ENCODE results near the gene VPS37D. TPM values are rescaled to one million over a fixed set of nuclear protein-coding genes. Genes with fewer than 3 reads are reported as not detected.

Gene VPS37D
- total RNA-seq, 1 experiment from 2014 or later = 0.85 TPM

DNA sequence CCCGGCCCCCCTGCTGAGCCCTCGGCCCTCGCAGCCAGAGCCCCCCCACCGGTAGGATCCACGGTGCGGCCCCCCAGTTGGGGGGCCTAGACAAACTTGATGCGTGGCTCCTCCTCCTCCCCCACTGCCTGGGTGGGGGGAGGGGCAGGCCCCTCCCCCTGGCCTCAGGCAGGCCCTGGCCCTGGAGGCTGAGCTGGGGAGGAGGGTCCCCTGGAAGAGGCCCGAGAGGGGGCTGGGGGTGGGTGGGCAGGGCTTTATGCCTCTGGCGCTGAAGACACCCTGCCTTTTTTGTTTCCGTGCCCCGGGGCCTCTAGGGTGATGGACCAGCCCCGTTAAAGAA is 3.7 kb downstream of the VPS37D start:
- no peaks in the 10 kb centered on the region for H3K4me1 ChIP-seq (ENCODE audit: insufficient read depth, low read length)
- H3K56ac ChIP-seq (ENCODE audit: insufficient read length, low read depth, low read length) = no peak overlapping the region

More for the DNA sequence above, 3.7 kb downstream of the VPS37D start:
- peaks cover 14% of the 10 kb centered on the region for H3K27me3 Mint-ChIP-seq (ENCODE audit: low read depth)
- H4K20me1 ChIP-seq (ENCODE audit: control insufficient read depth, insufficient read depth, insufficient read length) = no peaks in the 10 kb centered on the region
- H3K9me3 ChIP-seq (ENCODE audit: control insufficient read depth, low read depth, low read length) = no peaks in the 10 kb centered on the region
- H3K36me3 Mint-ChIP-seq (ENCODE audit: insufficient read depth in 1 of 3, low read depth in 3 of 3) = peaks cover 0 to 7% (median 4%) of the 10 kb centered on the region in 3 experiments; a peak in 3 of 7 replicates
- no peak overlapping the region for H4K8ac ChIP-seq (replicated peaks; ENCODE audit: insufficient read length, low read depth, low read length)
- no peak overlapping the region for H2BK15ac ChIP-seq (ENCODE audit: low read depth, low read length)
- no peak overlapping the region for H3K27ac ChIP-seq (ENCODE audit: insufficient read length, low read depth, low read length)
- H3K79me2 ChIP-seq (ENCODE audit: insufficient read depth, low read length) = no peaks in the 10 kb centered on the region
- H3K14ac ChIP-seq (ENCODE audit: insufficient read depth, low read length) = no peak overlapping the region
- no peak overlapping the region for H2AK5ac ChIP-seq (ENCODE audit: insufficient read length, low read length)
- no peak overlapping the region for H2BK120ac ChIP-seq (ENCODE audit: low read depth, low read length, poor library complexity, severe bottlenecking)
- H3K79me1 ChIP-seq (ENCODE audit: insufficient read depth, low read depth, low read length, poor library complexity, severe bottlenecking) = no peaks in the 10 kb centered on the region
- H3K9ac ChIP-seq (ENCODE audit: extremely low read depth, insufficient read length, low read length) = no peak overlapping the region
- H2BK20ac ChIP-seq (ENCODE audit: low read depth, low read length, poor library complexity, severe bottlenecking) = no peak overlapping the region
- no peak overlapping the region for H3K27ac Mint-ChIP-seq
- H3T11ph ChIP-seq (ENCODE audit: low read length) = no peak overlapping the region
- H3K27me3 ChIP-seq (ENCODE audit: insufficient read depth, low read length) = no peaks in the 10 kb centered on the region
- TF ChIP-seq, protein P1, sequence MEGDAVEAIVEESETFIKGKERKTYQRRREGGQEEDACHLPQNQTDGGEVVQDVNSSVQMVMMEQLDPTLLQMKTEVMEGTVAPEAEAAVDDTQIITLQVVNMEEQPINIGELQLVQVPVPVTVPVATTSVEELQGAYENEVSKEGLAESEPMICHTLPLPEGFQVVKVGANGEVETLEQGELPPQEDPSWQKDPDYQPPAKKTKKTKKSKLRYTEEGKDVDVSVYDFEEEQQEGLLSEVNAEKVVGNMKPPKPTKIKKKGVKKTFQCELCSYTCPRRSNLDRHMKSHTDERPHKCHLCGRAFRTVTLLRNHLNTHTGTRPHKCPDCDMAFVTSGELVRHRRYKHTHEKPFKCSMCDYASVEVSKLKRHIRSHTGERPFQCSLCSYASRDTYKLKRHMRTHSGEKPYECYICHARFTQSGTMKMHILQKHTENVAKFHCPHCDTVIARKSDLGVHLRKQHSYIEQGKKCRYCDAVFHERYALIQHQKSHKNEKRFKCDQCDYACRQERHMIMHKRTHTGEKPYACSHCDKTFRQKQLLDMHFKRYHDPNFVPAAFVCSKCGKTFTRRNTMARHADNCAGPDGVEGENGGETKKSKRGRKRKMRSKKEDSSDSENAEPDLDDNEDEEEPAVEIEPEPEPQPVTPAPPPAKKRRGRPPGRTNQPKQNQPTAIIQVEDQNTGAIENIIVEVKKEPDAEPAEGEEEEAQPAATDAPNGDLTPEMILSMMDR (conservative IDR thresholded peaks at IDR 0.05) = no peak
- H3K4ac ChIP-seq (ENCODE audit: low read depth, low read length) = no peak overlapping the region
- H3K18ac ChIP-seq (ENCODE audit: insufficient read length, low read depth, low read length) = no peak overlapping the region
- H4K5ac ChIP-seq (ENCODE audit: insufficient read length, low read depth, low read length) = no peak overlapping the region
- H3K4me2 ChIP-seq (ENCODE audit: insufficient read depth, insufficient read length, low read length) = no peak overlapping the region
- no peak overlapping the region for H2BK12ac ChIP-seq (ENCODE audit: insufficient read length, low read depth, low read length)
- H3K4me3 Mint-ChIP-seq = no peak overlapping the region
- no peak overlapping the region for H4K91ac ChIP-seq (ENCODE audit: insufficient read length, low read depth, low read length)
- peaks cover 6 to 26% of the 10 kb centered on the region in 2 experiments for H3K4me1 Mint-ChIP-seq
- H2BK5ac ChIP-seq (ENCODE audit: insufficient read length, low read length) = no peak overlapping the region
- H3K23ac ChIP-seq (ENCODE audit: insufficient read length, low read depth, low read length) = no peak overlapping the region
- H3K23me2 ChIP-seq (ENCODE audit: insufficient read length, low read depth, low read length, poor library complexity, severe bottlenecking) = peaks cover 10% of the 10 kb centered on the region
- no peaks in the 10 kb centered on the region for H3K9me3 Mint-ChIP-seq
- no CpG with 5 or more reads among the region's 12 CpGs for WGBS (ENCODE audit: extremely low coverage, insufficient read length, low lambda C conversion rate)
- no peak for DNase-seq
- no peak overlapping the region for H2AFZ ChIP-seq (ENCODE audit: low read length)

Measured in H9 (cell line).